ENCODE results near the gene SRD5A1.

The SRD5A1 gene

GRCh38 chr5:6634788-6635430 lies 1.7 kb downstream of the SRD5A1 start:
- no peak for TF ChIP-seq CTCF (IDR thresholded peaks at IDR 0.05)

- no peak for TF ChIP-seq CTCF (IDR thresholded peaks at IDR 0.05)
Measured at GRCh38 chr5:6636293-6636692, 3.1 kb downstream of the SRD5A1 start.

GRCh38 chr5:6637022-6637421 lies 3.8 kb downstream of the SRD5A1 start:
- no peak for TF ChIP-seq CTCF (IDR thresholded peaks at IDR 0.05)

GRCh38 chr5:6637590-6637989 lies 4.3 kb downstream of the SRD5A1 start:
- TF ChIP-seq CTCF (IDR thresholded peaks at IDR 0.05): no peak

GRCh38 chr5:6638236-6638635 lies 5.0 kb downstream of the SRD5A1 start:
- no peak for TF ChIP-seq CTCF (IDR thresholded peaks at IDR 0.05)

- TF ChIP-seq CTCF (IDR thresholded peaks at IDR 0.05): no peak
Measured at GRCh38 chr5:6642655-6643054, 9.4 kb downstream of the SRD5A1 start.

- no peak for TF ChIP-seq CTCF (IDR thresholded peaks at IDR 0.05)
Measured at GRCh38 chr5:6644794-6645241, 11.6 kb downstream of the SRD5A1 start.

- no peak for TF ChIP-seq CTCF (IDR thresholded peaks at IDR 0.05)
Measured at GRCh38 chr5:6649186-6649585, 15.9 kb downstream of the SRD5A1 start.

Data from LNCAP (cell line).